ENCODE results near the gene HK2.

GRCh38 chr2:74843433-74843832, 9.5 kb downstream of the HK2 start:
- no peak for TF ChIP-seq POLR2A (IDR thresholded peaks at IDR 0.05; ENCODE audit: low read length)
- TF ChIP-seq CEBPB (IDR thresholded peaks at IDR 0.05) = no peak
- no peak for TF ChIP-seq EHF (CRISPR knock-in tag; IDR thresholded peaks at IDR 0.05)
- no peak for TF ChIP-seq HOXA7 (CRISPR knock-in tag; IDR thresholded peaks at IDR 0.05)
- no peak for TF ChIP-seq MAZ (IDR thresholded peaks at IDR 0.05; ENCODE audit: borderline replicate concordance, low read depth, low read length)
- TF ChIP-seq ATOH8 (CRISPR knock-in tag; IDR thresholded peaks at IDR 0.05; ENCODE audit: low read depth) = no peak

Measured in A549 (cell line).